ENCODE measurements around the gene QRFP. TPM values are rescaled to one million over a fixed set of nuclear protein-coding genes. Genes with fewer than 3 reads are reported as not detected.

QRFP gene
- total RNA-seq, 4 donors from 2014 or later, result not detected

- H3K27ac ChIP-seq (replicated peaks in 1 of 4), result no peak overlapping the region
- H3K9me3 ChIP-seq, result no peaks in the 10 kb centered on the region
- 75% methylated on average over 14 of the region's 19 CpGs for WGBS
- intact Hi-C loops (cut with DNase I), result no loop called here
- no peak for DNase-seq (ENCODE audit: extremely low spot score)
- H3K36me3 ChIP-seq, result no peaks in the 10 kb centered on the region
- H3K4me3 ChIP-seq, result no peak overlapping the region
- peaks cover 11 to 27% (median 22%) of the 10 kb centered on the region in 4 donors for H3K4me1 ChIP-seq
- TF ChIP-seq EP300 (IDR thresholded peaks at IDR 0.05) (no peak), POLR2A (IDR thresholded peaks at IDR 0.05; ENCODE audit: low read depth) (no peak), POLR2AphosphoS5 (IDR thresholded peaks at IDR 0.05) (no peak)
- TF ChIP-seq, protein P1, sequence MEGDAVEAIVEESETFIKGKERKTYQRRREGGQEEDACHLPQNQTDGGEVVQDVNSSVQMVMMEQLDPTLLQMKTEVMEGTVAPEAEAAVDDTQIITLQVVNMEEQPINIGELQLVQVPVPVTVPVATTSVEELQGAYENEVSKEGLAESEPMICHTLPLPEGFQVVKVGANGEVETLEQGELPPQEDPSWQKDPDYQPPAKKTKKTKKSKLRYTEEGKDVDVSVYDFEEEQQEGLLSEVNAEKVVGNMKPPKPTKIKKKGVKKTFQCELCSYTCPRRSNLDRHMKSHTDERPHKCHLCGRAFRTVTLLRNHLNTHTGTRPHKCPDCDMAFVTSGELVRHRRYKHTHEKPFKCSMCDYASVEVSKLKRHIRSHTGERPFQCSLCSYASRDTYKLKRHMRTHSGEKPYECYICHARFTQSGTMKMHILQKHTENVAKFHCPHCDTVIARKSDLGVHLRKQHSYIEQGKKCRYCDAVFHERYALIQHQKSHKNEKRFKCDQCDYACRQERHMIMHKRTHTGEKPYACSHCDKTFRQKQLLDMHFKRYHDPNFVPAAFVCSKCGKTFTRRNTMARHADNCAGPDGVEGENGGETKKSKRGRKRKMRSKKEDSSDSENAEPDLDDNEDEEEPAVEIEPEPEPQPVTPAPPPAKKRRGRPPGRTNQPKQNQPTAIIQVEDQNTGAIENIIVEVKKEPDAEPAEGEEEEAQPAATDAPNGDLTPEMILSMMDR (IDR thresholded peaks at IDR 0.05), result no peak
- H3K27me3 ChIP-seq, result peaks cover 0 to 44% (median 0%) of the 10 kb centered on the region in 4 donors
Observed at GRCh38 chr9:130925050-130925678, 28.6 kb upstream of the QRFP start.

GRCh38 chr9:130924448-130924788 is 27.8 kb upstream of the QRFP start:
- intact Hi-C loops (cut with DNase I), result no loop called here
- Histone ChIP-seq H3K4me1 (peaks cover 11 to 23% (median 20%) of the 10 kb centered on the region in 4 donors), H3K4me3 (no peak overlapping the region), H3K27me3 (peaks cover 0 to 52% (median 0%) of the 10 kb centered on the region in 4 donors), H3K36me3 (no peaks in the 10 kb centered on the region), H3K27ac (replicated peaks in 1 of 4) (no peak overlapping the region), H3K9me3 (no peaks in the 10 kb centered on the region)
- 80% methylated on average over 1 of the region's 10 CpGs for WGBS
- no peak for DNase-seq (ENCODE audit: extremely low spot score)
- TF ChIP-seq POLR2AphosphoS5 (IDR thresholded peaks at IDR 0.05), result no peak
- TF ChIP-seq, protein P1 (IDR thresholded peaks at IDR 0.05), result no peak
- no peak for TF ChIP-seq POLR2A (IDR thresholded peaks at IDR 0.05; ENCODE audit: low read depth)
- no peak for TF ChIP-seq EP300 (IDR thresholded peaks at IDR 0.05)

DNA sequence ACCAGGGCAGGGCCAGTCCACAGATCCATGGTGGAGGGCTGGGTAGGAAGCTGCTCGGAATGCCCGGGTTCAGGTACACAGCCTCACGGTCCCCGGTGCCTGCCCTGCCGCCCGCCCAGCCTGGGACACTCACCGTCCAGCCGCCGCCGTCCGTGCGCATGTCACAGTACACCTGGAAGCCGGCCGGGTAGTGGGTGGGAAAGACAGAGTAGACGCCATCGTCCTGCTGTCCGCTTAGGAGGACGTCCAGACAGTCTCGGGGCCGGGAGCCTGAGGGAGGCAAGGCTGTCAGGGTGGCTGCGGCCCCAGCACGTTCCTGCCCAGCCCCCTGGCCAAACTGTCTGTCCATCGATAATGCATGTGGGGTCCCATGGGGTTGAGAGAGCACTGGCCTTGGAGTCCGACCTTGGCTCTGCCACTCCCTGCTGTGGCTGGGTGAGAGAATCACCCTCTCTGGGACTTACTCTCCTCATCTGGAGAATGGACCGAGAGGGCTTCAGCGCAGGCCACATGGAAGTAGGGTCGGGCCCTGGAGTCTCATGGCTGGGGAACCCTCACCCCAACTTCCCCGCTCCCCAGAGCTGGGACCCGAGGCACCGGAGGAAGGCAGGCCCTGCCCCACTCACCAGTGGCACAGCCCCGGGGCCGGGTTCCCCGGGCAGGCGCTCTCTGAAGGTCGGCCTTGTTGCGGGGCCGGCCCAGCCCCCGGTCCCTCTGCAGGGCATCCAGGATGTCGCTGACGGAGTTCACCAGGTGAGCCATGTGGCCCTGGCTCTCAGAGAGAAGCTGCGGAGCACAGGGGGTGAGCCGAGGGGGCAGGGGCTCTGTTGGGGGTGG is 27.2 kb upstream of the QRFP start:
- no peak overlapping the region for H3K27ac ChIP-seq (replicated peaks in 1 of 4)
- TF ChIP-seq, protein P1 (IDR thresholded peaks at IDR 0.05), result no peak
- TF ChIP-seq EP300 (IDR thresholded peaks at IDR 0.05), result no peak
- TF ChIP-seq POLR2A (IDR thresholded peaks at IDR 0.05; ENCODE audit: low read depth), result no peak
- no peak for TF ChIP-seq POLR2AphosphoS5 (IDR thresholded peaks at IDR 0.05)
- WGBS, result 86% methylated on average over 19 of the region's 42 CpGs
- peaks cover 0 to 58% (median 0%) of the 10 kb centered on the region in 4 donors for H3K27me3 ChIP-seq
- DNase-seq (ENCODE audit: extremely low spot score), result no peak
- H3K4me1 ChIP-seq, result peaks cover 7 to 21% (median 15%) of the 10 kb centered on the region in 4 donors
- no peaks in the 10 kb centered on the region for H3K9me3 ChIP-seq
- H3K4me3 ChIP-seq, result no peak overlapping the region
- intact Hi-C loops (cut with DNase I), result no loop called here
- no peaks in the 10 kb centered on the region for H3K36me3 ChIP-seq

DNA sequence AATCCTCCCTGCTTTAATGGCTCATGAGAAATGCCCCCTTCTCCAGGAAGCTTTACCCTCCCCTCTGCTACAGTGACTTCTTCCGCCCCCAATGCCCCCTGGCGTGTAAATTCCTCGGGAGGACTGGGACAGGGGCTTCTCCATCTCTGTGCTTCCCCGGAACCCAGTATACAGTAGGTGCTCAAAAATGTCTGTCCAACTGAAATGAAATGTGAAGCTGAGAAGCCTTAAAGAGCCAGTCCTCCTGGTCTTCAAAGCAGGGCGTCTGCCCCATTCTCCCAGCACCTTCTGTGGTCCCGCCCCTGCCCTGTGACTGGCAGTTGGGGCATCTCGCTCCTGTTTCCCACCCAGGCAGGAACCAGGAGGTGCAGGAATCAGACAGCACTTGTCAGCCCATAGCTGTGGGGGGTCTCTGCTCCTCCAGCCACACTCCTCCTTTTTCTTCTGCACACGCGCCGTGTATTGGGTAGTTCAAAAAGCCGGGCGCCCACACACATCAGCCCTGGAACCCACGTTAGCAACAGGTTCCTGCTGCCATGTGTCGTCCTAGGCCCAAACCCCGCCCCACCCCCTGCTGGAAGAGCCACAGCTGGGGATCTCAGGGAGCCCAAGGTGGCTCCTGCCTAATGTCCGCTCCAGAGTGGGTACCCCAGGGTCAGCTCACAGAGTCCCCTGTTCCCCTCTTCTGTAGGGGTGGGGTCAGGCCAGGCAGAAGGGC is 26.4 kb upstream of the QRFP start:
- no peak overlapping the region for H3K4me3 ChIP-seq
- WGBS, result 85% methylated on average over 16 of the region's 16 CpGs
- intact Hi-C loops (cut with DNase I), result no loop called here

More for the DNA sequence above, 26.4 kb upstream of the QRFP start:
- Histone ChIP-seq H3K27me3 (peaks cover 0 to 58% (median 0%) of the 10 kb centered on the region in 4 donors), H3K9me3 (no peaks in the 10 kb centered on the region), H3K36me3 (no peaks in the 10 kb centered on the region), H3K4me1 (peaks cover 0 to 15% (median 9%) of the 10 kb centered on the region in 4 donors), H3K27ac (replicated peaks in 1 of 4) (no peak overlapping the region)
- TF ChIP-seq, protein P1 (IDR thresholded peaks at IDR 0.05), result no peak
- TF ChIP-seq POLR2AphosphoS5 (IDR thresholded peaks at IDR 0.05), result no peak
- no peak for TF ChIP-seq EP300 (IDR thresholded peaks at IDR 0.05)
- no peak for TF ChIP-seq POLR2A (IDR thresholded peaks at IDR 0.05; ENCODE audit: low read depth)
- DNase-seq (ENCODE audit: extremely low spot score), result no peak

All from esophagus muscularis mucosa (tissue), 4 donors.